NCI-H526 (cell line): ENCODE measurements around the gene C6orf136.
A peak's percentile ranks its signal among the peaks of the same experiment; 100 is the strongest.

Experiments
- DNase-seq, 2 experiments: peaks; one replicate each; lab custom pipeline; 2025; lab: John Stamatoyannopoulos, UW

Gene C6orf136, protein sequence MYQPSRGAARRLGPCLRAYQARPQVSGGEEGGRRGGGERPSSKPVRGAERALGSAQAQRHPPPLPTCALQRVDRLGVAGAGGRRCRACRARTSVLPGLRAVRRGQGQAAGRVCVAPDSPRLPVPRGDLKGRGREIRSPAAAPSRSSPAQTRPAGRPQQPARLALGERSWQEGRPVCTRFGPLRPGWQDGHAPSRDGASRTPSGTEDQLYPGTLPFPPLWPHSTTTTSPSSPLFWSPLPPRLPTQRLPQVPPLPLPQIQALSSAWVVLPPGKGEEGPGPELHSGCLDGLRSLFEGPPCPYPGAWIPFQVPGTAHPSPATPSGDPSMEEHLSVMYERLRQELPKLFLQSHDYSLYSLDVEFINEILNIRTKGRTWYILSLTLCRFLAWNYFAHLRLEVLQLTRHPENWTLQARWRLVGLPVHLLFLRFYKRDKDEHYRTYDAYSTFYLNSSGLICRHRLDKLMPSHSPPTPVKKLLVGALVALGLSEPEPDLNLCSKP

DNA sequence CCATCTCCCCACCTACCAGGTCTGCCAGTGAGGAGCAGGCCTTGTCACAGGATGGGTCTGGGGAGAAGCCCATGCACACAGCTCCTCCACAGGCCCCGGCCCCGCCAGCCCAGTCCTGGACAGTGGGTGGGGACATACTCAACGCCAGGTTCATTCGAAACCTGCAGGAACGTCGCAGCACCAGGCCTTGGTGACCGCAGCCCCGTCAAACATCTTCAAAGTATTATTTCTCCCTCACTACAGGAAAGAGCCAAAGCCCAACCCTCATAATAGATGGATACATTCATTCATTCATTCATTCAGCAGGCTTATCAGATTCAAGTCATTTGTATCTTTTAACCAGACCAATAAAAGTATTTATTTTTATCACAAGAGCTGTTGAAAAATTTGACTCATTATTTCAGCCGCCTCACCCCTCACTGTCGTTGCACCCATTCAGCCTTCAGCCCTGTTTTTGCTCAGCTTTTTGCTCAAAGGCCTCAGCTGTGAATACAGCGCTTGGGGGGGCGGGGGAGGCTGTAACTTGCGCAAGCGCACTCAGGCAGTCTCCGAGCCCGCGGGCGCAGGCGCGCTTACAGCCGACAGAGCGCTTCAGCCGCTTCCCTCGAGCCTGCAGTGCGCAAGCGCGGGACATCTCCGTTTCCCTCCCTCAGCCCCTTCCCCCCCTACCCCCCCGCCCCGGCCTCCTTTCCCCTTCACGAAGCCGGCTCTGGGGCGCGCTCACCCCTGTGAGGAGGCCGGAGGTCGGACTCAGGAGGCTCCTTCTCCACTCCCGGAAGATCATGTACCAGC, at the start of gene C6orf136:
Gene C6orf136, plus strand, starts transcription at position 684 of the 792 bp plus-strand sequence. Its CDS starts 99 bp downstream, at position 783.
- peak; percentile 85 to 94 for DNase-seq

DNA sequence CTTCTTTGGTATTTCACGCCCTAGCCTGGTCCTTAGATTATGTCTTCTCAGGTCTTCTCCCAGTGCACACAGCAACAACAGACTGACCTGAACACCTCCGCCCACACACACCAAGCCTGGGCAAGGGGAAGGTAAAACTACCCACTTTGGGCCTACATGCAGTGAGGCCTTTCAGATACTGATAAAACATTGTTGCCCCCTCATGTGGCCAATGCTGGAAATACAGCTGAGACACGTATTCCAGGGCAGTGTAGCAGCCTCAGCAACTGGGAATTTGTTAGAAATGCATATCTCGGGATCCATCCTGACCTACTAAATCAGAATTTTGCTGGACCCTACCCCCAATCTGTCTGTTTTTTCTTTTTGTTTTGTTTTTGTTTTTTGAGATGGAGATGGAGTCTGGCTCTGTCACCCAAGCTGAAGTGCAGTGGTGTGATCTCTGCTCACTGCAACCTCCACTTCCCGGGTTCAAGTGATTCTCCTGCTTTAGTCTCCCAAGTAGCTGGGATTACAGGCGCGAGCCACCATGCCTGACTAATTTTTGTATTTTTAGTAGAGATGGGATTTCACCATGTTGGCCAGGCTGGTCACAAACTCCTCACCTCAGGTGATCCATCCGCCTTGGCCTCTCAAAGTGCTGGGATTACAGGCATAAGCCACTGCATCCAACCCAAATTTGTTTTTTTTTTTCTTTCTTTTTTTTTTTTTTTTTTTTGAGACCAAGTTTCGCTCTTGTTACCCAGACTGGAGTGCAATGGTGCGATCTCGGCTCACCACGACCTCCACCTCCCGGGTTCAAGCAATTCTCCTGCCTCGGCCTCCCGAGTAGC, 49.4 kb upstream of the C6orf136 start:
- peak; percentile 53 to 84 for DNase-seq

DNA sequence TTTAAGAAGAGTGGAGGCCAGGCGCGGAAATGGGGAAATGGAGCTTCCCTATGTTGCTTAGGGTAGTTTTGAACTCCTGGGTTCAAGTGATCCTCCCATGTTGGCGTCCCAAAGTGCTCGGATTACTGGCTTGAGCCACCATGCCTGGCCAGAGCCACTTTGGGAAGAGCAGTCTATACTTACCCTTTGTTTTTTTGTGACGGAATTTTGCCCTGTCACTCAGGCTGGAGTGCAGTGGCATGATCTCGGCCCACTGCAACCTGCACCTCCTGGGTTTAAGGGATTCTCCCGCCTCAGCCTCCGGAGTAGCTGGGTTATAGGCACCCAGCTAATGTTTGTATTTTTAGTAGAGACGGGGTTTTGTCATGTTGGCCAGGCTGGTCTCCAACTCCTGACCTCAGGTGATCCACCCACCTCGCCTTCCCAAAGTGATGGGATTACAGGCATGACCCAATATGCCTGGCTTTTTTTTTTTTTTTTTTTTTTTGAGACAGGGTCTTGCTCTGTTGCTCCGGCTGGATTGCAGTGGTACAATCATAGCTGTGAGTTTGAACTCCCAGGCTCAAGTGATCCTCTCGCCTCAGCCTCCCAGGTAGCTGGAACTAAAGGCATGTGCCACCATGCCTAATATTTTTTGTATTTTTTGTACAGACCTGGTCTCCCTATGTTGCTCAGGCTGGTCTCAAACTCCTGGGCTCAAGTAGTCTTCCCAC, 47.9 kb upstream of the C6orf136 start:
- DNase-seq: no peak

DNA sequence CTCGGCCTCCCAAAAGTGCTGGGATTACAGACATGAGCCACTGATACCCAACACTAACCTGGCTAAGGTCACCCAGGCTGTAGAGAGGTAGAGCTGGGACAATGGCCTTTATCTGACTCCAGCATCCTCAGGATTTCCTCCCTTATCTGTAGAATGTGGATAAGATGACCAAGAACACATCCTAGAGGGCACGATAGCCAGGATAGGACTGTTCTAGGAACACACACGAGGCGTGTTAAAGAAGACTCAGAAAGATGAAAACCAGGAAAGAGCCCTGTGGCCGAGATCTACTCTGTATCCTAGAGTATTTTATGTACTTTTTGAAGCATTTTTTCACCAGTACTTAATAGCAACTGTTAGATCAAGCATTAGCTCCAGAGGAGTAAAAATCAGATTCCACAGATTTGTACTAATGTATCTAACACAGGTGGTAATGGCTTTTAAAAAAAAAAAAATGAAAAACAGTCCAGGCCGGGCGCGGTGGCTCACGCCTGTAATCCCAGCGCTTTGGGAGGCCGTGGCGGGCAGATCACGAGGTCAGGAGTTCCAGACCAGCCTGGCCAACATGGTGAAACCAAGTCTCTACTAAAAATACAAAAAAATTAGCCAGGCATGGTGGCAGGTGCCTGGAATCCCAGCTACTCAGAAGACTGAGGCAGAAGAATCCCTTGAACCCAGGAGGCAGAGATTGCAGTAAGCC, 47.2 kb upstream of the C6orf136 start:
- no peak for DNase-seq

DNA sequence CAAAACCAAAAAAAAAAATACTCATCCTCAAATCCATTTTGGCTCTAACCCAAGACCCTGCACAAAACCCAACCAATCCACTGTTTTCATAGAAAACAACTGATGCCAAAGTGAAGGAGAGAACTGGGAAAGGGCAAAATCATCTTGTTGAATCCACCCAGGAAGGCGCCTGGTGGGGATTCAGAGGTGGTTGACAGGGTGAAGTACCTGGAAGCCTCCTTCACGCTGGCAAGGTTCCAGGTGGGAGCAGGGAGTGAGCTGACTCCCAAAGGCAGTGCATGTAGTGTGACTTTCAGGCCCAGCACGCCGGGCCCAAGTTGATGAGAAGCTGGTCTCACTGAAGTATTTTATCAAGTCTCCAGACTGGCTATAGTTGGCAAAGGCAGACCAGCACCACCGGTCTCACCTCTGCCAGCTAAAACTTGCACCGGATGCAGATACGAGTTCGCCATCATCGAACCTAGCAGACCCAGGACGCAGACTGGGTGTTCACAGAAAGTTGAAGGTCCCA, 46.4 kb upstream of the C6orf136 start:
- DNase-seq: no peak

DNA sequence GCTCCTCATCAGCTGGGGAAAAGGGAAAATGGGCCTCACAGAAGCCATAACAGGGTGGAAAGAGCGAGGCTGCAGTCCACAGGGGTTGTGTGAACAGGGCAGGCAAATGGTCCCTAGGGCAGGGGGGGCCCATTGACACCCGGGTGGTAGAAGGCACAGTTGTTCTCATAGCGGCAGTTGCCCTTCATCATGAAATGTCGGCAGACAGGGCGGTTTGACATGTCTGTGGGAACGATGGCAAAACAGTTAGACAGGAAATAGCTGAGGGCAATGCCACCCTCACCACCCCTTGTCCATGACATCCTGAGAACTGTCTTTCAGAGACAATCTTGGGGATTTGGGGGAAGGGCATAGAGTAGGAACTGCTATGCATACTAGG, 45.5 kb upstream of the C6orf136 start:
- no peak for DNase-seq

DNA sequence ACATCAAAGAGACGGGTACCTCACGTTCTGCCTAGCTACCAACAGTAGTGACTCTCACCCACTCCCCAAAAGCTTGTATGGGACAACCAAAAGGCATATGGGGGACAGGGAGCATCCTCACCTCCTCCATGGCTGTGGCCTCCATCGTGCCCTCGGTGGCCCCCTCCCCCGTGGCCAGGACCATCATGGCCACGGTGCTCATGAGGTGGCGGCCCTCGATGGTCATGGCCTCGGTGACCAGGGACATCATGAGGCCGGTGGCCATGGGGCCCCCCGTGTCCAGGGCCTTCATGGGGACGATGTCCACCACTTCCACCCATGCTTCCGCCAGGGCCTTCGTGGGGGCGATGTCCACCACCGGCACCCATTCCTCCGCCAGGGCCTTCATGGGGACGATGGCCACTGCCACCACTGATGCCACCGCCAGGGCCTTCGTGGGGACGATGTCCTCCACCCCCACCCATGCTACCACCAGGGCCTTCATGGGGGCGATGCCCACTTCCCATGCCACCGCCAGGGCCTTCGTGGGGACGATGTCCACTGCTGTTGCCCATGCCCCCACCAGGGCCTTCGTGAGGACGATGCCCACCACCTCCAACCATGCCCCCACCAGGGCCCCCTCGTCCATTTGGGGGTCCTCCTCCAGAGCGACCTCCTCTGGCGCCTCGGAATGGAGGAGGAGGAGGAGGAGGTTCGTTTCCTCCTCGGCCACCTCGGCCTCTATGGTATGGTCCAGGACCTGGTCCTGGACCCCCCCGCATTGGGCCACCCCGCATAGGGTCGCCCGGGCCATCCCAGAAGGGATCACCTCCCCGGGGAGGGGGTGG, 44.9 kb upstream of the C6orf136 start:
- no peak for DNase-seq

DNA sequence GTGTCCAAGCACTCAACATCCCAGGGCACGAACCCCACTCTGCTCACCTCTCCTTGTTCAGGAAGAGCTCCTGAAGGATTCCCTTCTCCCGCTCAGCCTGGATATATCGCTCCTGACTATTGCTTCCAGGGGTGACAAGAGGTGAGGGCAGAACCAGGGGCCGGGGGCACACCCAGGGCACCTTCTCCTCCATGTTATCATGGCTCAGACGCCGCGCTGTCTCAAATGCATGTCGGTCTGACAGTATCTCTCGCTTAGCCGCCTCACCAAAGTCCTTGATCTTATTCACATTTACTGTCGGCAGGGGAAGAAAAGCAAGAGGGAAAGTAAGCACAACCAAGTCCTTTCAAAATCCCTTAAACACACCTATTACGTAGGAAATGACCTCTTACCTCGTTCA, 43.0 kb upstream of the C6orf136 start:
- no peak for DNase-seq

DNA sequence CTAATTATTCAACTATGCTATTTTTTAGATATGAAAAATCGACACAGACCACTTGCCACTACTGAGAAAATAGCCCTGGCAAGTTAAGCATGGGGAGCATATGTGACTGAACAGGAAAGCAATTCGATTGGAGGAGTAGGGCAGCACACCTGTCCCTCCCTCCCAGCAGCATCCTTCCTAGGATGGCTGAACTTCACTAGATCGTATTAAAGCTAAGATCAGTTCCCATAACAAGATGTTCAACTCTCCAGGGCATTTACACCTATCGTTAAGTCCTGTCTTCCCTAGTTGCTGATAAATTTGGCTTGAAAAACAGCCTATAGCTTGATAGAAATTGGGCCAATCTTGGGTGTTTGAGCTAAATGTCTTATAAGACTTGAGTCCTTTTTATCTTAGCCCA, 36.9 kb upstream of the C6orf136 start:
- no peak for DNase-seq

DNA sequence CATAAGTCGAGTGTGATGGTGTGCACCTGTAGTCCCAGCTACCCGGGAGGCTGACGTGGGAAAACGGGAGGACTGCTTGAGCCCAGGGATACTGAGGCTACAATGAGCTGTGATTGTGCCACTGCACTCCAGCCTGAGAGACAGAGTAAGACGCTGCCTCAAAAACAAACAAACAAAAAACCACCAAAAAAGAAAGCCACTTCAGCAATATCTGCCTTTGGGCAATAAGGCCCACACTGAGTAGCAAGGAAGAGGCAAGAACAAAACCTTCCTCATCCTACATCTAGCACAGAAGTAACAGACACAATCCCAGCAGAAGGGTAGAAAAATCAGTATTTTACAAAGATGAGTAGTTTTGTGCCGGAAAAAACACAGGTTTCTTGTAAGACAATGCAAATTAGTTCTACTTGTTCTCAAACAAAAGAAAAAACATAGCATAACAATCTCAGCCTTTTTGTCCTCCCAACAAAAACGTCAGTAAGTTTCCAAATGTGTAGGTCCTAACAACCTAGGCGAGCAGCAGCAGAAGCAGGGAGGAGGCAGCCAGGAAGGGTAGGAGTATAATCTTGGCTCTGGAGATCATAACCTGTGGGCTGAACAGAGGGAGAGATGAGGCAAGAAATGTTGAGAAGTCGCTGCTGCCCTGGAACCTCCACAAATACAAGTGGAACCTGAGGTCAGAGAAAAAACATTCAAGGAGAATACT, 35.6 kb upstream of the C6orf136 start:
- no peak for DNase-seq

DNA sequence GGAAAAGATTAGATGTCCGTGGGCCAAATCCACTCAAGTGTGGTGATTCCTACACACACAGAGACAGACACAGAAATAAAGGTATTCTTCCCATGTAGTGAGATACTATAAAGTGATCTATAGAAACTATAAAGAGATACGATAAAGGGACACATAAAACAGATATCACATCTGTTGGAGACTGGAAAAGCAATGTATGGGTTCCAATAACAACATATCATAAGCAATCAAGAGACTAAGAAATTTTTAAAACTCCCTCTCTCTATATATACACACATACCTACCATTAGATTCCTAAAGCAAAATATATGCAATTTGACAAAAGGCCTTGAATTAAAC, 35.1 kb upstream of the C6orf136 start:
- DNase-seq: no peak

DNA sequence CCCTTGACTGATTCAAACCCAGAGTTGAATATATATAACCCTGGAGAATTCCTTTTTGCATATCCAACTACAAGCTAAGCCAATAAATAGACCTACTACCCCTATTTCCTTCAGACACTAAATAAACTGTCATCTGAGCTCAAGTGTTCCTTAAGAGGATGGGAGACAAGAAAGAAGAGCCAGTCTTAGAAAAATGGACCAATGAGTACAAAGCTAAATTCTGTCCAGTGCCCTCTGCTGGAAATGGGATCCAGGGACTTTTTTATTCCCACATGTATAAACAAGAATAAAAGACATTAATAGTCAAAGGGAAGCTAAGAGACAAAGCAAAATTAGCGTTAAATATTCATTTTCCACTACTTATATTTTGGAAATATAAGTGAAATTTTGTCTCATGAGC, 34.7 kb upstream of the C6orf136 start:
- no peak for DNase-seq

DNA sequence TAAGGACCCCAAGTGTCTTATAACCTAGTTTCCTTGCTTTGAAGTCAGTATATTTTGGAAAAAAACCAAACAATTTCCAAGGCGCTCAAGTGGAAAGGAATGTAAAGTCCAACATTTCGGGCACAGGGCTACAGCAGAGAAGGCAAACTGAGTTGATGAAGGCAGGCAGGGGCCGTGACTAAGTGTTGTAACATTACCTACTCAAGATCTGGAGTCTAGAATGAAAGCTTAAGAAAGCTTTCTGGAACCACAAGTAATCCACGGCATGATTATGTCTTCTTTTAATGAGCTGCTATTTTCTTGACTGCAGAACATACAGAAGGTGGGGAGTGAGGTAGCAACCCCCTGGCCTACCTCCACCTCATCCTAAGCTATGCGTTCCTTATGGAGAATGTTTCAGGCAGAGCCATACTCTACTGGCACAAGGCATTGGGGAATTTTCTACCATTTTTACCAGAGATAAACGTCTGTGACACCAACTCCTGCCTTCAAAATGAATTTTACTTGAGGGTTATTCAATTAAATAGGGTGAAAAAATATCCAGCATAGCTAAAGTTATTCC, 34.2 kb upstream of the C6orf136 start:
- DNase-seq: no peak

DNA sequence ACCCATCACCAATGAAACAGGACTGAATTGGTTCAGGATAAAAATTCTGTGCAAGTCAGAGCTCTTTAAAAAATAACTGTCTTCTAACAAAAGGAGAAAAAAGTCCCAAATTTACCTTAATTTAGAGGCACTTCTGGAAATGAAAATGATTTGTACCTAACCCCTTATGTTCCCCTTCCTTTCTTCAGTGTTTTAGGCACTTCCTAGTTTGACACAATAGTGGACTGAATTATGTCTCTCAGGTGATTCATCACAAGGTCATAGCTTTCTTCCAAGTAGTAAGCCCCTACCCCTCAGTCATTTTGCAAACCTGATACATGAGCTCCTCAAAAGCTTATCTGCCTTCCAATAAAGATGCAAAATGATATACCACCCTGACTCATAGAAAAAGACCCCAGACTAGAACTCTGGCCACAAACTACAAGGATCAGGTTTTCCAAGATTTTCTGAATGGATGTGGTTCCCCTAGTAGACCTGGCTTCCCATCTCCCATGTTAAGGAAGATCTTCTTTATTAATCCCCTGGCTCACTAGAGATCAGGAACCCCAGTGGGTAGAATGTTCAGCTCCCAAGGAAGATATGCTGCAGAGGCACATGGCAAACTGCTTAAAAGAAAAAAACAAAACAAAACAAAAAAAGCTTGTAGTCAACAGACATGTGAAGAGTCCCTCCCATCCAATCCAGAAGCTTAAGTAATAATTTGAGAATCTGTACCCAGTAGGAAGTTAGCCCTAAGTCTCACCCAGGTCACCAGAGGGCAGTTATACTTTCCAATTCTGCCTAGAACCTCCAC, 33.5 kb upstream of the C6orf136 start:
- no peak for DNase-seq

DNA sequence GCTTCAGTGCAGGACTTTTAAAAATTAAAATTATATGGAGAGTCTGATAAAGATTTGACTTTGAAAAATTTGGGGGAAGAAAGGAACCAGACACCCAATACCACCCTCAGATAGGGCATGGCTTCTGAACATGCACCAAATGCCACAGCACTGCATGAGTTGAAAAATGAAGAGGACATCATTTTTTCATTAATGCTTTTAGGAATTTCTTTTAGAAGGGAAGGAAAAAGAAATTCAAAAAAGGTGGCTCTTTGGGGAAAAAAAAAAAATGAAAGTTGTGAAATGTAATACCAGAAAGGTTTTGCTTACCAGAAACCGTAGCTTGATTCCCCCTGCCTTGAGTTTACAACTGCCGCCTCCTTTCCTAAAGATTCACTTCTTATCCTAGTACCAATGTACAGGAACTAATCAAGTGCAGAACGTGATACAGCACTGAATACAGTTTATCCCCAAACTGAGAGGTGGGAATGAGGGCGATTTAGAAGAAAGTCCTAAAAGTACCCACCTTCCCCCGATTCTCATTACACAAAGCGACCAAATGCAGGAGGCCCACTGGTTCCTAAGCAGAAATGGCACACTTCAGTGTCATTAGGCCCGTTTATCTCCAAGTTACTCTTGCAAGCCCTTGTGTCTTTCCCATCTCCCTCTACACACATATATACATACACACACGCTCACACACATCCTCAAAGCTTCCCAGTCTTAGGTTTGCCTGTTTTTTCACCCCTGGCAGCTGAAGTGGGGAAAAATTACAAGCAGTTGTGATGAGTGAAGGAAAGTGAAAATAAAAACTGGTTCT, 32.7 kb upstream of the C6orf136 start:
- no peak for DNase-seq

DNA sequence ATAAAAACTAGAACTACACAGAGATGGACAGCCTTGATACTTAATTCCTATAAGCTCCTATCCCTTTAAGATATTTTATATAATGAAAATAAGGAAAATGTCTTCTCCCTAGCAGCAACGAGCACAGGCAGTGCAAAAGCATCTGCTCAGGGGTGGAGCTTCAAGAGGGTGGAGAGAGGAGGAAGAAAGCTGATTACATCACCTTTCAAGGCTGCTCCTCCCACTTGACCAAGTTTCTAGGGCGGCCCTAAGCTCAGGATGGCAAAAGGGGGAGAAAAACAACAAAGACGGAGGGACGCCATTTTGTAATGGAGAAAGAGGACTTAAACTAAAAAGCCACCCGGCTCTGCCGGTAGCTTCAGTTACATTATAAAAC, 32.1 kb upstream of the C6orf136 start:
- peak; percentile 92 to 94 for DNase-seq

DNA sequence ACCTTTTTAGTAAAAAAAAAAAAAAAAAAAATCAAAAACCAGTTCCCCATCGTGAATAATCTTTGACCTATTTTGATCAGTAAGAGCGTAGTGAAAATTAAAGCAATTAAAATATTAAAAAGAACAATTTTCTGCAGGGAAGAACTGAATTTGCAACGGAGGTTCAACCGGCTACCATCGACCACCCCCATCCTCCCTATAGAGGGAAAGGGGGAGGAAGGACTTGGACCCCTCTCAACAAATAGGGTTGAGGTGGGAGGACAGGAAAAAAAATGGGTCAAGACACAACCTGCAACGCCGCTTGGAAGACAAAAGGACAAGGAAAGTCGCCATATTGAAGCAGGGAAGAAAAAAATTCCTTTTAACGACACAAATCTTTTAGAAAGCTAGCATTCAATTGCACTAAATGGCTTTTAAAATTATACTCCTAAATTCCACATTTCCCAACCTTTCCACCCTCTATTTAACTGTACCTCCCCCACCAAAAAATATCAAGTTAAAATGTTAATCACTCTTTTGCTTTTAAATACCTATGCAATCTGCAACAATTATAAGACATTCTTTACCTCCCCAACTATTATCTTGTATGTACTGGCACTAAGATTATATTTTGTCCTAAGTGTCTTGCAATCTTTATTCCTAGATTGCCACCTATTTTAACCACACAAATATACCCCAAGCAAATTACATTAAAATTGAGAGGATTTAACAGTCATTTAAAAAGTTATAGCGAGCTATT, 31.5 kb upstream of the C6orf136 start:
- DNase-seq: peak; percentile 29 to 55
